Transverse colon (tissue), 4 donors: ENCODE results near the gene CTDSP2. TPM values are rescaled to one million over a fixed set of nuclear protein-coding genes. Genes with fewer than 3 reads are reported as not detected.
A peak's percentile ranks its signal among the peaks of the same experiment; 100 is the strongest.

Experiments
- DNase-seq: peaks from one replicate; pipeline ENCODE4 v3.0.0-alpha.2; 2019
- H3K27ac ChIP-seq, 4 donors: fragments of 200-600 bp; sonication (generic); 2 replicates each; pipeline ENCODE4 v1.5.1; 2016 to 2018; ENCODE audit warnings: inconsistent platforms in 4 of 4
- H3K27me3 ChIP-seq: fragments of 200-600 bp; sonication (generic); 2 replicates; pipeline ENCODE4 v1.5.1; 2017; ENCODE audit warnings: inconsistent platforms
- H3K36me3 ChIP-seq, 4 donors: fragments of 200-600 bp; sonication (generic); 2 replicates each; pipeline ENCODE4 v1.5.1; 2017 to 2019; ENCODE audit warnings: inconsistent platforms in 4 of 4
- H3K4me1 ChIP-seq, 4 donors: fragments of 200-600 bp; sonication (generic); 2 replicates each; pipeline ENCODE4 v1.5.1; 2017 to 2020; ENCODE audit warnings: inconsistent platforms in 4 of 4
- H3K4me3 ChIP-seq, 4 donors: fragments of 200-600 bp; sonication (generic); 1 replicate in 1 of 4; 2 replicates in 3 of 4; pipeline versions ENCODE4 v1.5.1 to v1.6.1; 2017 to 2019; ENCODE audit warnings: inconsistent platforms in 4 of 4
- H3K9me3 ChIP-seq, 2 donors: fragments of 200-600 bp; sonication (generic); 2 replicates each; pipeline ENCODE4 v1.5.1; 2017 to 2019; ENCODE audit warnings: inconsistent platforms in 2 of 2
- EP300 ChIP-seq: sonication (generic); formaldehyde crosslinking; IDR thresholded peaks from one replicate; pipeline ENCODE4 v1.6.1; 2017; ENCODE audit warnings: antibody characterized with exemption, low read depth
- POLR2A ChIP-seq: fragments of 450-650 bp; IDR thresholded peaks from one replicate; pipeline ENCODE4 v1.6.1; 2016; ENCODE audit warnings: antibody characterized with exemption, mild to moderate bottlenecking, moderate library complexity
- POLR2AphosphoS5 ChIP-seq, 3 donors: sonication (generic); formaldehyde crosslinking; IDR thresholded peaks; one replicate each; pipeline ENCODE4 v1.6.1; 2016; ENCODE audit warnings: antibody characterized with exemption in 3 of 3
- WGBS, 2 donors: methylation state at CpG; one replicate each; pipeline ENCODE4 v1.1.5; 2018; ENCODE audit warnings: low coverage in 1 of 2; 5-methylcytosine and 5-hydroxymethylcytosine counted together
- in situ Hi-C, 4 donors: fragments of 200-750 bp; cut with MboI; loops; one replicate each; pipeline versions ENCODE4 v1.15.0 to v1.15.1; 2017; ENCODE audit warnings: low sequenced_read_pairs in 3 of 4, low pct_ligation_motif_present in 1 of 4, low pct_unique_long_range_greater_than_20kb in 1 of 4
- intact Hi-C: fragments of 100-400 bp; cut with DNase I; formaldehyde crosslinking; loops from one replicate; pipeline ENCODE4 v1.15.1; 2023; ENCODE audit warnings: low total_unique reads
- total RNA-seq, 4 donors: library from RNA; depleted of rRNA; stranded (reverse); fragments of >200 nt; gene quantifications; one replicate each; pipeline ENCODE4 v1.1.0, GENCODE V29; 2016
- TF ChIP-seq, protein P1 (sequence below), 5 experiments: fragments of 200-600 bp in 3 of 5; fragments of 450-650 bp in 2 of 5; sonication (generic) in 3 of 5; IDR thresholded peaks; 1 replicate in 2 of 5; 2 replicates in 3 of 5; pipeline ENCODE4 v1.5.1; 2016 to 2017; ENCODE audit warnings: antibody characterized with exemption in 5 of 5, inconsistent platforms in 3 of 5, mild to moderate bottlenecking in 2 of 5, moderate library complexity in 1 of 5

Gene CTDSP2
- total RNA-seq, 4 donors from 2014 or later: 174 to 268 (median 231) TPM

- no peaks in the 10 kb centered on the region for H3K27me3 ChIP-seq
- H3K27ac ChIP-seq: peak overlapping the region; percentile 94 to 99 (median 96)
- no peaks in the 10 kb centered on the region for H3K36me3 ChIP-seq
- intact Hi-C loops: loop anchor here (5.0 kb wide), 1 partner anchor 52 kb away; no protein-coding TSS in a partner anchor
- no peak for DNase-seq
- H3K4me3 ChIP-seq: no peak overlapping the region
- H3K9me3 ChIP-seq: no peaks in the 10 kb centered on the region
- peaks cover 86 to 95% (median 93%) of the 10 kb centered on the region in 4 donors for H3K4me1 ChIP-seq
- no peak for TF ChIP-seq POLR2A
- TF ChIP-seq, protein P1, sequence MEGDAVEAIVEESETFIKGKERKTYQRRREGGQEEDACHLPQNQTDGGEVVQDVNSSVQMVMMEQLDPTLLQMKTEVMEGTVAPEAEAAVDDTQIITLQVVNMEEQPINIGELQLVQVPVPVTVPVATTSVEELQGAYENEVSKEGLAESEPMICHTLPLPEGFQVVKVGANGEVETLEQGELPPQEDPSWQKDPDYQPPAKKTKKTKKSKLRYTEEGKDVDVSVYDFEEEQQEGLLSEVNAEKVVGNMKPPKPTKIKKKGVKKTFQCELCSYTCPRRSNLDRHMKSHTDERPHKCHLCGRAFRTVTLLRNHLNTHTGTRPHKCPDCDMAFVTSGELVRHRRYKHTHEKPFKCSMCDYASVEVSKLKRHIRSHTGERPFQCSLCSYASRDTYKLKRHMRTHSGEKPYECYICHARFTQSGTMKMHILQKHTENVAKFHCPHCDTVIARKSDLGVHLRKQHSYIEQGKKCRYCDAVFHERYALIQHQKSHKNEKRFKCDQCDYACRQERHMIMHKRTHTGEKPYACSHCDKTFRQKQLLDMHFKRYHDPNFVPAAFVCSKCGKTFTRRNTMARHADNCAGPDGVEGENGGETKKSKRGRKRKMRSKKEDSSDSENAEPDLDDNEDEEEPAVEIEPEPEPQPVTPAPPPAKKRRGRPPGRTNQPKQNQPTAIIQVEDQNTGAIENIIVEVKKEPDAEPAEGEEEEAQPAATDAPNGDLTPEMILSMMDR (IDR thresholded peaks at IDR 0.05): no peak
- TF ChIP-seq EP300: no peak
- TF ChIP-seq POLR2AphosphoS5 (IDR thresholded peaks at IDR 0.05): no peak
- WGBS, 2 donors: 43 to 55% methylated on average over 5 to 6 of the region's 6 CpGs
- in situ Hi-C loops: loop anchor here in 2 of 4 donors (5.0 to 10.0 kb wide), 2 partner anchors 47 to 50 kb away; partner anchors contain the start of gene CTDSP2 (in 2 of the 2)
These were observed 48.1 kb upstream of the CTDSP2 start for GRCh38 chr12:57894399-57895292.

- TF ChIP-seq POLR2AphosphoS5 (IDR thresholded peaks at IDR 0.05): peak in 2 of 3 donors; percentile 74 to 84
- TF ChIP-seq, protein P1 (IDR thresholded peaks at IDR 0.05): peak in 2 of 5 experiments; percentile 12 to 48
- TF ChIP-seq EP300: no peak
- no peak for TF ChIP-seq POLR2A
- peaks cover 88 to 97% (median 94%) of the 10 kb centered on the region in 4 donors for H3K4me1 ChIP-seq
- H3K27me3 ChIP-seq: no peaks in the 10 kb centered on the region
- peak overlapping the region; percentile 94 to 99 (median 96) for H3K27ac ChIP-seq
- H3K36me3 ChIP-seq: no peaks in the 10 kb centered on the region
- peak; percentile 90 for DNase-seq
- in situ Hi-C loops: loop anchor here in 2 of 4 donors (5.0 to 10.0 kb wide), 2 partner anchors 46 to 49 kb away; partner anchors contain the start of gene CTDSP2 (in 2 of the 2)
- no peaks in the 10 kb centered on the region for H3K9me3 ChIP-seq
- H3K4me3 ChIP-seq: no peak overlapping the region
- 16 to 36% methylated on average over 4 to 13 of the region's 13 CpGs for whole genome bisulfite sequencing, 2 donors
- intact Hi-C loops: no loop called here
These were observed 47.2 kb upstream of the CTDSP2 start for GRCh38 chr12:57893431-57894353.

DNA sequence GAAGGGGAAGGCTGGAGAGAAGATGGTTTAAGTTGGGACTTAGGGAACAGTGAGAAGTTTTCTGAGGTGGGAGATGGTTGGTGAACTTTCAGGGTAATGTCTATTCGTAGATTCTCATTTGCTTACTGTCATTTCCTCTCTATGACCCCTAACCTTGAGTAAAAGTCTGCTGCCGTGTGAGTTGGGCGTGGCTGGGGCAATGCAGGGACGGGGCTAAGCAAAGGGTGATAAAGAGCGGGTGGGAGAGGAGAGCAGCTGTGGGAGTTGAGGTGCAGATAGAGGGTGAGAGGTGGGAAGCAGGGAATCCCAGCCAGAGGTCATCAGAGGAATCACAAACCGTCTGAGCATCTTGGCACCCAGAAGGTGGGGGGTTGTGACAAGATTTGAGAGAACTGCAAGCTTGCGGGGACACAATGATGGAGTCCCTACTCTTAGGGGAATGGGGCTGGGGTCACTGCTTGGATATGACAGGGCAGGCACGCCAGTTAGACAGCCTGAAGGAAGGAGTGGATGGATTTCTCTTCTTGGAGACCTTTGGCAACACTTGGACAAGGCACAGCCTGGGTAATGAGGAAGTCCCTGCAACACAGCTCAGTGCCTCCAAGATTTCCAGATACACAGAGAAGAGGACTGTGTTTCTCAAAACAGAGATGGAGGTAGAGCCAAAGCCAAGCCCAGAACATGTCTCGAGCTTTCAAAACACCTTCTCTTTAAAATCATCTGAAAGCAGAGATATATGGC lies 45.9 kb upstream of the CTDSP2 start:
- in situ Hi-C loops: loop anchor here in 2 of 4 donors (5.0 to 10.0 kb wide), 2 partner anchors 45 to 48 kb away; partner anchors contain the start of gene CTDSP2 (in 2 of the 2)
- TF ChIP-seq POLR2A: no peak
- TF ChIP-seq EP300: no peak
- TF ChIP-seq, protein P1 (IDR thresholded peaks at IDR 0.05): no peak
- TF ChIP-seq POLR2AphosphoS5 (IDR thresholded peaks at IDR 0.05): peak in 2 of 3 donors; percentile 17 to 45
- Histone ChIP-seq H3K9me3 (no peaks in the 10 kb centered on the region), H3K27ac (peak overlapping the region; percentile 94 to 99 (median 96)), H3K4me1 (peaks cover 87 to 97% (median 93%) of the 10 kb centered on the region in 4 donors), H3K4me3 (no peak overlapping the region), H3K27me3 (no peaks in the 10 kb centered on the region), H3K36me3 (no peaks in the 10 kb centered on the region)
- 25 to 53% methylated on average over 6 to 9 of the region's 9 CpGs for WGBS, 2 donors
- peak; percentile 49 for DNase-seq
- intact Hi-C loops: no loop called here
